Measurements from ENCODE around the gene THSD4. TPM values are rescaled to one million over a fixed set of nuclear protein-coding genes. Genes with fewer than 3 reads are reported as not detected.

Gene THSD4
- total and polyA plus RNA-seq, 2 of the 4 experiments (the other 2 are of a cell fraction): 25.5 to 31.1 TPM

- peak overlapping the region; percentile 14 for H2AK9ac ChIP-seq (replicated peaks; ENCODE audit: low read depth, low read length, poor library complexity)
- no peaks in the 10 kb centered on the region for H3K9me3 ChIP-seq (ENCODE audit: control insufficient read depth, insufficient read depth, low read length)
- peak overlapping the region; percentile 46; the same call in 1 of the 2 replicates for H3K4ac ChIP-seq (ENCODE audit: low read depth, low read length)
- DNase-seq (peak; percentile 48), ATAC-seq (ENCODE audit: low read depth) (peak; percentile 41; the same call in 1 of the 2 replicates)
- no peak overlapping the region for H2BK5ac ChIP-seq (ENCODE audit: low read depth, low read length, poor library complexity, severe bottlenecking)
- dilution Hi-C loops (cut with HindIII; ENCODE audit: low sequenced_read_pairs, unreplicated experiment) (no loop called here), intact Hi-C loops (cut with micrococcal nuclease) (loop anchor here (2.0 kb wide), 1 partner anchor 47 kb away; no protein-coding TSS in a partner anchor), in situ Hi-C loops (cut with MboI; ENCODE audit: low sequenced_read_pairs) (no loop called here)
- peaks cover 0 to 8% of the 10 kb centered on the region in 2 experiments; a peak in 2 of 4 replicates for H3K79me1 ChIP-seq (ENCODE audit: low read depth in 1 of 2, low read length in 2 of 2)
- H3K18ac ChIP-seq (ENCODE audit: low read depth, low read length): no peak overlapping the region; the same call in 1 of the 2 replicates
- H4K8ac ChIP-seq (ENCODE audit: low read depth in 2 of 2, low read length in 2 of 2): peak overlapping the region in 1 of 2 experiments; percentile 20; a peak in 1 of 4 replicates
- no peak overlapping the region for H2AFZ ChIP-seq (replicated peaks; ENCODE audit: low read length, poor library complexity)
- H3K4me3 ChIP-seq (ENCODE audit: insufficient read depth, low read depth, low read length): no peak overlapping the region
- TF ChIP-seq MAFK (IDR thresholded peaks at IDR 0.05; ENCODE audit: low read depth, low read length) (no peak), CTCF (conservative IDR thresholded peaks at IDR 0.05; ENCODE audit: low read depth, low read length) (no peak), POLR2A (IDR thresholded peaks at IDR 0.05; ENCODE audit: low read depth, low read length) (no peak)
- no peak overlapping the region for H3K23ac ChIP-seq (ENCODE audit: low read depth, low read length)
- no TSS peak for BruUV-seq (replicated peaks)
- H4K20me1 ChIP-seq (ENCODE audit: insufficient read depth, low read length): no peaks in the 10 kb centered on the region
- no peak overlapping the region for H2BK120ac ChIP-seq (ENCODE audit: low read depth, low read length)
- no peak overlapping the region; the same call in 1 of the 2 replicates for H2AK5ac ChIP-seq (ENCODE audit: low read depth, low read length)
- peak overlapping the region; percentile 55; the same call in 1 of the 3 replicates for H2BK15ac ChIP-seq (ENCODE audit: low read depth, low read length)
- POLR2A ChIA-PET (ENCODE audit: unreplicated experiment): no interaction called here
- peaks cover 24% of the 10 kb centered on the region for H3K36me3 ChIP-seq (ENCODE audit: control insufficient read depth, insufficient read depth, low read length)
- no peaks in the 10 kb centered on the region for H3K27me3 ChIP-seq (ENCODE audit: control insufficient read depth, insufficient read depth, low read length)
- H3K9ac ChIP-seq (ENCODE audit: low read depth, low read length): no peak overlapping the region
- H3K56ac ChIP-seq (ENCODE audit: extremely low read depth, insufficient read depth, low read length): no peak overlapping the region
- no peak overlapping the region for H3K4me2 ChIP-seq (ENCODE audit: low read depth, low read length)
- no peak overlapping the region for H4K91ac ChIP-seq (ENCODE audit: insufficient read depth, low read depth, low read length)
- no peak overlapping the region for H4K5ac ChIP-seq (ENCODE audit: low read depth, low read length)
- no peak overlapping the region for H3K27ac ChIP-seq (ENCODE audit: insufficient read depth, low read length)
- CTCF ChIA-PET: interaction anchor here (0.6 to 3.3 kb wide), 12 partner anchors 10 to 415 kb away, joined by 3 to 18 read pairs (median 5); no protein-coding TSS in a partner anchor
- H3K14ac ChIP-seq (replicated peaks; ENCODE audit: low read depth, low read length): peak overlapping the region; percentile 32
- 0 out of 2 replicates have a peak overlapping the region, but pooled peaks have one; percentile 56 for H2BK20ac ChIP-seq (ENCODE audit: low read depth, low read length)
- peaks cover 3% of the 10 kb centered on the region; the same call in 1 of the 2 replicates for H3K4me1 ChIP-seq (ENCODE audit: control insufficient read depth, insufficient read depth, low read length)
- no CpG with 5 or more reads among the region's 1 CpG for WGBS, 2 experiments (ENCODE audit: extremely low coverage in 2 of 2, insufficient read length in 1 of 2)
- peaks cover 7% of the 10 kb centered on the region for H3K9me1 ChIP-seq (ENCODE audit: insufficient read depth, low read length)
These were observed 638.1 kb downstream of the THSD4 start for GRCh38 chr15:71753346-71753745.

Data from IMR-90 (cell line).